ENCODE data around the gene AUH. TPM values are rescaled to one million over a fixed set of nuclear protein-coding genes. Genes with fewer than 3 reads are reported as not detected.

AUH gene
- polyA plus RNA-seq, 1 donor from 2014 or later, result 42.6 TPM

DNA sequence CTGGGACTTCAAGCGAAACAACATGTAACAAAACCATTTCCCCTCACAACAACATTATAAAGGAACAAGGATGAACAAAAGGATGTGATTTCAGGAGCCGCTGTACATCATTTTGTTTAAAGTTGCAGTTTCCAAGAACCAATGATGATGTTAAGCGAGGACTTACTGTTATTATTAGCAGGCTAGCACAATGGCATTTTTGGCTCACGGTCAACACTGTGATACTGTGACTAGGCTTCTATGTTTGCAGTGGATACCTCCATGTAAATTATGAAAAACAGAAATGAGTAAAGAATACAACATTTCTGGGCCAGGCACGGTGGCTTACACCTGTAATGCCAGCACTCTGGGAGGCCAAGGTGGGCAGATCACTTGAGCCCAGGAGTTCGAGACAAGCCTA lies 113.0 kb downstream of the AUH start:
- no peak overlapping the region for H3K4me2 ChIP-seq (ENCODE audit: low read length)
- H3K9me3 ChIP-seq (ENCODE audit: low read length), result no peaks in the 10 kb centered on the region
- no peak overlapping the region for H2AFZ ChIP-seq (ENCODE audit: low read depth, low read length)
- no peak overlapping the region for H3K4me3 ChIP-seq (ENCODE audit: low read length)
- H3K27ac ChIP-seq (ENCODE audit: low read length), result no peak overlapping the region
- H3K9me2 ChIP-seq (ENCODE audit: insufficient read depth, low read length), result no peaks in the 10 kb centered on the region
- H3K79me2 ChIP-seq (replicated peaks; ENCODE audit: insufficient read depth, low read length), result no peaks in the 10 kb centered on the region
- H3K36me3 ChIP-seq (ENCODE audit: insufficient read depth, low read length), result no peaks in the 10 kb centered on the region
- H3F3A ChIP-seq (ENCODE audit: insufficient read depth, low read length, poor library complexity, severe bottlenecking), result no peaks in the 10 kb centered on the region
- no peak overlapping the region for H3K9ac ChIP-seq (ENCODE audit: low read length)
- no peaks in the 10 kb centered on the region for H3K27me3 ChIP-seq (ENCODE audit: insufficient read depth, low read depth, low read length)
- TF ChIP-seq RAD21 (conservative IDR thresholded peaks at IDR 0.05), result no peak
- no peak for TF ChIP-seq POLR2AphosphoS5 (IDR thresholded peaks at IDR 0.05)
- TF ChIP-seq TAF1 (IDR thresholded peaks at IDR 0.05; ENCODE audit: low read depth), result no peak
- TF ChIP-seq EP300 (conservative IDR thresholded peaks at IDR 0.05; ENCODE audit: poor library complexity, severe bottlenecking), result no peak
- TF ChIP-seq, protein P1, sequence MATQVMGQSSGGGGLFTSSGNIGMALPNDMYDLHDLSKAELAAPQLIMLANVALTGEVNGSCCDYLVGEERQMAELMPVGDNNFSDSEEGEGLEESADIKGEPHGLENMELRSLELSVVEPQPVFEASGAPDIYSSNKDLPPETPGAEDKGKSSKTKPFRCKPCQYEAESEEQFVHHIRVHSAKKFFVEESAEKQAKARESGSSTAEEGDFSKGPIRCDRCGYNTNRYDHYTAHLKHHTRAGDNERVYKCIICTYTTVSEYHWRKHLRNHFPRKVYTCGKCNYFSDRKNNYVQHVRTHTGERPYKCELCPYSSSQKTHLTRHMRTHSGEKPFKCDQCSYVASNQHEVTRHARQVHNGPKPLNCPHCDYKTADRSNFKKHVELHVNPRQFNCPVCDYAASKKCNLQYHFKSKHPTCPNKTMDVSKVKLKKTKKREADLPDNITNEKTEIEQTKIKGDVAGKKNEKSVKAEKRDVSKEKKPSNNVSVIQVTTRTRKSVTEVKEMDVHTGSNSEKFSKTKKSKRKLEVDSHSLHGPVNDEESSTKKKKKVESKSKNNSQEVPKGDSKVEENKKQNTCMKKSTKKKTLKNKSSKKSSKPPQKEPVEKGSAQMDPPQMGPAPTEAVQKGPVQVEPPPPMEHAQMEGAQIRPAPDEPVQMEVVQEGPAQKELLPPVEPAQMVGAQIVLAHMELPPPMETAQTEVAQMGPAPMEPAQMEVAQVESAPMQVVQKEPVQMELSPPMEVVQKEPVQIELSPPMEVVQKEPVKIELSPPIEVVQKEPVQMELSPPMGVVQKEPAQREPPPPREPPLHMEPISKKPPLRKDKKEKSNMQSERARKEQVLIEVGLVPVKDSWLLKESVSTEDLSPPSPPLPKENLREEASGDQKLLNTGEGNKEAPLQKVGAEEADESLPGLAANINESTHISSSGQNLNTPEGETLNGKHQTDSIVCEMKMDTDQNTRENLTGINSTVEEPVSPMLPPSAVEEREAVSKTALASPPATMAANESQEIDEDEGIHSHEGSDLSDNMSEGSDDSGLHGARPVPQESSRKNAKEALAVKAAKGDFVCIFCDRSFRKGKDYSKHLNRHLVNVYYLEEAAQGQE (IDR thresholded peaks at IDR 0.05; ENCODE audit: borderline replicate concordance), result no peak
- TF ChIP-seq SMC3 (conservative IDR thresholded peaks at IDR 0.05; ENCODE audit: poor library complexity), result no peak
- no peaks in the 10 kb centered on the region for H4K20me1 ChIP-seq (ENCODE audit: insufficient read depth)

DNA sequence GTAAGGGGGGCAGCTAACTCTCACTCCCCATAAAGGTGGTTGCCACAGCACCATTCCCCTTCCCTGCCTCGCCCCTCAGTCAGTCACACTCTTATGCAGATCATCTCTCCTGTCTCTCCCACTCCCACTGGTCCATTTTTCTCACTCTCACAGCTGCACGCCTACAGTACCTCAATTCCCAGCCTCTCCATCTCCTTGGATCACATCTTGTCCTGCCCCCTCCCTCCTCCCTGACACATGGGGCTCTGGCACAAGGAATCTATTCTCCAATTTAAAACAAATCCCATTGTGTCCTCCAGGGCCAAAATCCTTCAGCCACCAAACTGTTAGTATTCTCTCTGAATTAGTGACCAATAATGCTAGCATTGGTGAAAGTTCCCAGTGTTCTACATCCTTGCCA lies 114.4 kb downstream of the AUH start:
- no peak overlapping the region for H3K4me2 ChIP-seq (ENCODE audit: low read length)
- H2AFZ ChIP-seq (ENCODE audit: low read depth, low read length), result no peak overlapping the region
- no peak overlapping the region for H3K4me3 ChIP-seq (ENCODE audit: low read length)
- TF ChIP-seq RAD21 (conservative IDR thresholded peaks at IDR 0.05), result no peak
- no peaks in the 10 kb centered on the region for H3K27me3 ChIP-seq (ENCODE audit: insufficient read depth, low read depth, low read length)
- H3K9me3 ChIP-seq (ENCODE audit: low read length), result no peaks in the 10 kb centered on the region
- H3K9ac ChIP-seq (ENCODE audit: low read length), result no peak overlapping the region
- H3K36me3 ChIP-seq (ENCODE audit: insufficient read depth, low read length), result no peaks in the 10 kb centered on the region
- H3K27ac ChIP-seq (ENCODE audit: low read length), result no peak overlapping the region
- no peaks in the 10 kb centered on the region for H3K9me2 ChIP-seq (ENCODE audit: insufficient read depth, low read length)
- H3F3A ChIP-seq (ENCODE audit: insufficient read depth, low read length, poor library complexity, severe bottlenecking), result no peaks in the 10 kb centered on the region
- H4K20me1 ChIP-seq (ENCODE audit: insufficient read depth), result no peaks in the 10 kb centered on the region
- no peaks in the 10 kb centered on the region for H3K79me2 ChIP-seq (replicated peaks; ENCODE audit: insufficient read depth, low read length)

DNA sequence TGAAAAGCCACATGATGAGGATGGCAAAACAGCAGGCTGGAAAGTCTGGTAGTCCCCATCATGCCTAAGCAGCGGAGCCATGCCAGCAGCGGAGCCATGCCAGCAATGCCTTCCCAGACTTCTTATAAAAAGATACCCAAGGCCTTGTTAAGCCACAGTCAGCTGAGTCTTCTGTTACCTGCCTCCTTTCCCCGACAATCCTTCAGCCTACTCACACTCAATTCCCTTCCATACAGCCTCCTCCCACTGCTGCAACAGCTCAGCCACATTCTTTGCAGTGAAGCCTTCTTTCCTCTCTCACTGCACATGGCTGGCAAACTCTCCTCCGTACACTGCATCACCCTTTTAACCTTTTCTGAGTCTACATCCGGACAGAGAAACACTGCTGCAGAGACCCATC lies 114.9 kb downstream of the AUH start:
- Histone ChIP-seq H3K4me3 (ENCODE audit: low read length) (no peak overlapping the region), H3F3A (ENCODE audit: insufficient read depth, low read length, poor library complexity, severe bottlenecking) (no peaks in the 10 kb centered on the region), H3K27ac (ENCODE audit: low read length) (no peak overlapping the region), H4K20me1 (ENCODE audit: insufficient read depth) (no peaks in the 10 kb centered on the region), H2AFZ (ENCODE audit: low read depth, low read length) (no peak overlapping the region), H3K4me2 (ENCODE audit: low read length) (no peak overlapping the region), H3K9me3 (ENCODE audit: low read length) (no peaks in the 10 kb centered on the region), H3K36me3 (ENCODE audit: insufficient read depth, low read length) (no peaks in the 10 kb centered on the region), H3K79me2 (replicated peaks; ENCODE audit: insufficient read depth, low read length) (no peaks in the 10 kb centered on the region), H3K27me3 (ENCODE audit: insufficient read depth, low read depth, low read length) (no peaks in the 10 kb centered on the region), H3K9me2 (ENCODE audit: insufficient read depth, low read length) (no peaks in the 10 kb centered on the region), H3K9ac (ENCODE audit: low read length) (no peak overlapping the region)
- no peak for TF ChIP-seq EZH2 (IDR thresholded peaks at IDR 0.05; ENCODE audit: borderline replicate concordance, insufficient read depth, low read length, poor library complexity, severe bottlenecking)
